H1 (cell line): ENCODE results near the gene AGPAT3. TPM values are rescaled to one million over a fixed set of nuclear protein-coding genes. Genes with fewer than 3 reads are reported as not detected.

Experiments
- CTCF ChIA-PET: fragments of 300-600 bp; sonication (Branson Sonifier 250); formaldehyde crosslinking; loops from one replicate; lab custom pipeline; 2021; ENCODE audit not compliant: partially characterized antibody; lab: Charles Lee
- POLR2A ChIA-PET: fragments of 300-600 bp; sonication (Branson Sonifier 250); formaldehyde crosslinking; loops from one replicate; lab custom pipeline; 2021; ENCODE audit warnings: inconsistent platforms; ENCODE audit not compliant: partially characterized antibody; lab: Charles Lee
- DNase-seq, 2 experiments: peaks; one replicate each; pipeline versions ENCODE4 v3.0.0 to v3.0.0-alpha.2; 2010 to 2022; ENCODE audit warnings: low spot score in 2 of 2, low read depth in 1 of 2, mixed read lengths in 1 of 2
- FAIRE-seq: peaks from 2 replicates; lab custom pipeline; 2011; peaks lifted over from hg19 to GRCh38; lab: Jason Lieb, UNC
- H2AFZ ChIP-seq: 2 replicates; pipeline ENCODE4 v1.8.1; 2012; ENCODE audit warnings: low read length, inconsistent platforms
- H2AK5ac ChIP-seq: 2 replicates; pipeline ENCODE4 v1.6.1; 2013; ENCODE audit warnings: low read depth, low read length
- H2BK120ac ChIP-seq: replicated peaks from 2 replicates; pipeline ENCODE3; 2013; ENCODE audit warnings: low read depth, low read length, inconsistent platforms
- H2BK12ac ChIP-seq: 2 replicates; pipeline ENCODE4 v1.6.1; 2013; ENCODE audit warnings: low read depth, low read length
- H2BK15ac ChIP-seq: 2 replicates; pipeline ENCODE4 v1.6.1; 2013; ENCODE audit warnings: low read length
- H2BK20ac ChIP-seq: 2 replicates; pipeline ENCODE4 v1.6.1; 2013; ENCODE audit warnings: low read length
- H2BK5ac ChIP-seq: 2 replicates; pipeline ENCODE4 v1.6.1; 2013; ENCODE audit warnings: low read depth, low read length
- H3K14ac ChIP-seq: 2 replicates; pipeline ENCODE4 v1.6.1; 2013; ENCODE audit warnings: inconsistent platforms; ENCODE audit not compliant: insufficient read length
- H3K18ac ChIP-seq: 2 replicates; pipeline ENCODE4 v1.6.1; 2013; ENCODE audit warnings: low read length; ENCODE audit errors: extremely low read depth
- H3K23ac ChIP-seq: 2 replicates; pipeline ENCODE4 v1.6.1; 2013; ENCODE audit warnings: inconsistent platforms; ENCODE audit not compliant: insufficient read length
- H3K23me2 ChIP-seq: 2 replicates; pipeline ENCODE4 v1.6.1; 2013; ENCODE audit warnings: low read depth, low read length
- H3K27ac ChIP-seq: 2 replicates; pipeline ENCODE4 v1.6.1; 2011; ENCODE audit warnings: low read depth, low read length, inconsistent platforms
- H3K27me3 ChIP-seq, 4 experiments: replicated peaks in 1 of 4; 1 replicate in 1 of 4; 2 replicates in 3 of 4; pipeline versions ENCODE4 v1.6.1 to v1.8.1; 2011 to 2013; ENCODE audit warnings: low read length in 3 of 4, mild to moderate bottlenecking in 3 of 4, inconsistent platforms in 2 of 4, mixed read lengths in 2 of 4, moderate library complexity in 1 of 4; ENCODE audit not compliant: control insufficient read depth in 3 of 4, insufficient read depth in 3 of 4; ENCODE audit errors: extremely low read depth in 1 of 4
- H3K36me3 ChIP-seq, 4 experiments: 2 replicates each; pipeline versions ENCODE4 v1.6.1 to v1.8.1; 2011 to 2013; ENCODE audit warnings: mild to moderate bottlenecking in 4 of 4, low read length in 3 of 4, moderate library complexity in 2 of 4, control low read depth in 1 of 4, inconsistent platforms in 1 of 4; ENCODE audit not compliant: insufficient read depth in 4 of 4, control insufficient read depth in 2 of 4
- H3K4ac ChIP-seq: replicated peaks from 2 replicates; pipeline ENCODE3; 2013; ENCODE audit warnings: low read length, low read depth, mixed read lengths, inconsistent platforms; ENCODE audit not compliant: insufficient read length
- H3K4me1 ChIP-seq, 4 experiments: replicated peaks in 1 of 4; 1 replicate in 1 of 4; 2 replicates in 3 of 4; pipeline versions ENCODE4 v1.6.1 to v1.8.1; 2011 to 2013; ENCODE audit warnings: low read length in 3 of 4, inconsistent platforms in 2 of 4, mixed read lengths in 1 of 4; ENCODE audit not compliant: insufficient read depth in 4 of 4, control insufficient read depth in 3 of 4
- H3K4me2 ChIP-seq, 2 experiments: 2 replicates each; pipeline versions ENCODE4 v1.6.1 to v1.8.1; 2011 to 2013; ENCODE audit warnings: low read depth in 2 of 2, low read length in 2 of 2, control low read depth in 1 of 2, inconsistent platforms in 1 of 2, mild to moderate bottlenecking in 1 of 2; ENCODE audit not compliant: insufficient read depth in 1 of 2
- H3K4me3 ChIP-seq, 4 experiments: fragments of 200-600, 300-600 bp in 1 of 4; sonication (generic), shearing (Covaris generic), sonication (Bioruptor Twin) in 1 of 4; 2 replicates each; pipeline versions ENCODE4 v1.5.1 to v1.8.1; 2011 to 2016; ENCODE audit warnings: low read length in 4 of 4, low read depth in 3 of 4, control low read depth in 2 of 4, inconsistent platforms in 2 of 4, mild to moderate bottlenecking in 2 of 4, mixed read lengths in 1 of 4, moderate library complexity in 1 of 4; ENCODE audit not compliant: insufficient read depth in 2 of 4; ENCODE audit errors: extremely low read depth in 1 of 4
- H3K56ac ChIP-seq: replicated peaks from 2 replicates; pipeline ENCODE3; 2013; ENCODE audit warnings: low read depth, mild to moderate bottlenecking, mixed read lengths, low read length, inconsistent platforms; ENCODE audit not compliant: insufficient read length
- H3K79me1 ChIP-seq: 2 replicates; pipeline ENCODE4 v1.6.1; 2013; ENCODE audit warnings: low read depth, low read length, control low read depth
- H3K79me2 ChIP-seq, 2 experiments: 2 replicates each; pipeline versions ENCODE4 v1.6.1 to v1.8.1; 2012 to 2013; ENCODE audit warnings: low read length in 2 of 2, mild to moderate bottlenecking in 2 of 2, inconsistent platforms in 1 of 2; ENCODE audit not compliant: insufficient read depth in 2 of 2, control insufficient read depth in 1 of 2
- H3K9ac ChIP-seq, 4 experiments: replicated peaks in 1 of 4; 1 replicate in 1 of 4; 2 replicates in 3 of 4; pipeline versions ENCODE4 v1.6.1 to v1.8.1; 2011 to 2013; ENCODE audit warnings: low read depth in 3 of 4, low read length in 3 of 4, control low read depth in 2 of 4, mild to moderate bottlenecking in 2 of 4, moderate library complexity in 2 of 4, inconsistent platforms in 1 of 4; ENCODE audit errors: extremely low read depth in 1 of 4
- H3K9me3 ChIP-seq, 2 experiments: 2 replicates each; pipeline versions ENCODE4 v1.6.1 to v1.8.1; 2012 to 2013; ENCODE audit warnings: mild to moderate bottlenecking in 2 of 2, moderate library complexity in 2 of 2, control low read depth in 1 of 2, inconsistent platforms in 1 of 2, low read depth in 1 of 2, low read length in 1 of 2, mixed read lengths in 1 of 2; ENCODE audit not compliant: insufficient read depth in 2 of 2
- H4K20me1 ChIP-seq, 2 experiments: replicated peaks in 1 of 2; 2 replicates each; pipeline versions ENCODE3 to v1.8.1; 2011 to 2013; ENCODE audit warnings: inconsistent platforms in 2 of 2, low read length in 2 of 2, mild to moderate bottlenecking in 1 of 2; ENCODE audit not compliant: insufficient read depth in 2 of 2, control insufficient read depth in 1 of 2
- H4K5ac ChIP-seq: 2 replicates; pipeline ENCODE4 v1.6.1; 2013; ENCODE audit warnings: low read length, low read depth, mixed read lengths, inconsistent platforms; ENCODE audit not compliant: insufficient read length
- H4K8ac ChIP-seq: 2 replicates; pipeline ENCODE4 v1.8.0; 2013; ENCODE audit warnings: mild to moderate bottlenecking, moderate library complexity, low read length, inconsistent platforms; ENCODE audit not compliant: insufficient read depth; ENCODE audit errors: extremely low read depth
- H4K91ac ChIP-seq: replicated peaks from 2 replicates; pipeline ENCODE3; 2013; ENCODE audit warnings: low read length, mixed read lengths, inconsistent platforms; ENCODE audit not compliant: insufficient read length
- BACH1 ChIP-seq: IDR thresholded peaks from 2 replicates; pipeline ENCODE4 v1.6.1; 2012; ENCODE audit warnings: low read length, improper control_type of control experiment
- EP300 ChIP-seq, 2 experiments: IDR thresholded peaks; 1 replicate in 1 of 2; 2 replicates in 1 of 2; pipeline ENCODE4 v1.6.1; 2011 to 2012; ENCODE audit warnings: low read depth in 2 of 2, low read length in 2 of 2, mild to moderate bottlenecking in 2 of 2, borderline replicate concordance in 1 of 2, inconsistent platforms in 1 of 2, moderate library complexity in 1 of 2
- GTF2F1 ChIP-seq: IDR thresholded peaks from 2 replicates; pipeline ENCODE4 v1.6.1; 2012; ENCODE audit warnings: low read depth, low read length, improper control_type of control experiment, borderline replicate concordance
- KDM1A ChIP-seq: fragments of 200-600, 300-600 bp; sonication (generic); IDR thresholded peaks from 2 replicates; pipeline ENCODE4 v1.7.1; 2016; ENCODE audit warnings: mild to moderate bottlenecking, low read length, borderline replicate concordance
- NRF1 ChIP-seq: IDR thresholded peaks from 2 replicates; pipeline ENCODE4 v1.6.1; 2011; ENCODE audit warnings: mild to moderate bottlenecking, low read depth, low read length, improper control_type of control experiment
- SP1 ChIP-seq: IDR thresholded peaks from 2 replicates; pipeline ENCODE4 v1.6.1; 2011; ENCODE audit warnings: low read depth, low read length
- SRF ChIP-seq: IDR thresholded peaks from 2 replicates; pipeline ENCODE4 v1.6.1; 2011; ENCODE audit warnings: mild to moderate bottlenecking, low read depth, low read length, moderate library complexity
- WGBS, 2 experiments: shearing (Covaris generic) in 1 of 2; methylation state at CpG; one replicate each; pipeline versions ENCODE4 v1.1.6 to v1.1.7; 2013 to 2015; ENCODE audit warnings: low lambda C conversion rate in 2 of 2, mixed read lengths in 2 of 2, inconsistent platforms in 1 of 2, low coverage in 1 of 2, missing lambda C conversion rate in 1 of 2; ENCODE audit not compliant: insufficient replicate concordance in 2 of 2, insufficient coverage in 1 of 2, insufficient read length in 1 of 2; ENCODE audit errors: extremely low coverage in 1 of 2, missing lambda C conversion rate in 1 of 2; 5-methylcytosine and 5-hydroxymethylcytosine counted together
- polyA plus RNA-seq, 7 experiments: library from polyadenylated mRNA; depleted of rRNA in 3 of 7; stranded (reverse) in 5 of 7; unstranded in 2 of 7; fragments of >200 nt in 5 of 7; fragments of 200-250 nt in 2 of 7; gene quantifications; 1 replicate in 5 of 7; 2 replicates in 1 of 7; 4 replicates in 1 of 7; pipeline versions ENCODE4 v1.2.1 to v1.2.3, GENCODE V29; 2011 to 2013; ENCODE audit warnings: missing spikeins in 2 of 7, mixed read lengths in 2 of 7
- total RNA-seq: library from RNA; stranded (reverse); fragmentation: NEBNext Ultra II Directional; extraction: Animal tissue kit (Norgen Biotek cat#: 25700); gene quantifications from 2 replicates; pipeline ENCODE4 v1.2.1, GENCODE V29; 2021

AGPAT3 gene
- total and polyA plus RNA-seq, 2 of the 8 experiments (the other 6 are each of a cell fraction or from before 2014, with no cell fraction given), result 5.8 to 7.3 TPM

GRCh38 chr21:43919283-43919682, 54.3 kb downstream of the AGPAT3 start:
- Histone ChIP-seq H3K4me1 (peaks cover 3 to 23% (median 14%) of the 10 kb centered on the region in 4 experiments), H2BK5ac (no peak overlapping the region), H3K14ac (no peak overlapping the region), H3K18ac (no peak overlapping the region), H3K79me1 (peaks cover 2% of the 10 kb centered on the region; the same call in 1 of the 2 replicates), H2AK5ac (0 out of 2 replicates have a peak overlapping the region, but pooled peaks have one; percentile 75), H2AFZ (no peak overlapping the region), H3K23ac (no peak overlapping the region), H2BK12ac (no peak overlapping the region), H3K79me2 (no peaks in the 10 kb centered on the region), H4K5ac (no peak overlapping the region), H3K23me2 (peaks cover 8% of the 10 kb centered on the region), H2BK15ac (no peak overlapping the region), H2BK20ac (no peak overlapping the region), H3K27me3 (peaks cover 0 to 4% (median 0%) of the 10 kb centered on the region in 4 experiments; a peak in 2 of 7 replicates), H3K9ac (no peak overlapping the region), H3K4me3 (no peak overlapping the region), H3K4ac (no peak overlapping the region), H4K91ac (no peak overlapping the region), H3K9me3 (no peaks in the 10 kb centered on the region), H3K4me2 (peak overlapping the region in 1 of 2 experiments; percentile 72; a peak in 1 of 4 replicates), H2BK120ac (no peak overlapping the region), H3K27ac (no peak overlapping the region), H4K20me1 (peaks cover 0 to 2% of the 10 kb centered on the region in 2 experiments), H4K8ac (no peak overlapping the region), H3K56ac (no peak overlapping the region), H3K36me3 (no peaks in the 10 kb centered on the region)
- WGBS, 2 experiments, result 91% methylated on average over 7 of the region's 7 CpGs; no CpG with 5 or more reads in 1 of the 2 experiments
- CTCF ChIA-PET, result interaction anchor here (1.0 to 2.3 kb wide), 3 partner anchors 12 to 20 kb away, joined by 3 to 12 read pairs (median 4); no protein-coding TSS in a partner anchor
- TF ChIP-seq SRF (no peak), SP1 (no peak), BACH1 (no peak), EP300 (IDR thresholded peaks at IDR 0.05; ENCODE audit: borderline replicate concordance in 1 of 2, low read depth in 2 of 2, low read length in 2 of 2) (no peak), NRF1 (no peak), GTF2F1 (no peak), KDM1A (no peak)
- POLR2A ChIA-PET, result no interaction called here
- DNase-seq, result no peak
- no peak for FAIRE-seq
